Upper lobe of left lung (tissue), 6 donors: Measurements from ENCODE around the gene ADSS1. TPM values are rescaled to one million over a fixed set of nuclear protein-coding genes. Genes with fewer than 3 reads are reported as not detected.

Experiments
- ATAC-seq, 2 donors: fragments of 200-7000 bp; cut with Tn5 transposase; one replicate each; pipeline ENCODE4 v1.9.1; 2022; ENCODE audit warnings: mild to moderate bottlenecking in 2 of 2, moderate library complexity in 2 of 2; ENCODE audit not compliant: low FRiP score in 2 of 2
- DNase-seq, 2 donors: peaks; one replicate each; pipeline ENCODE4 v3.0.0-alpha.2; 2019 to 2020
- H3K27ac ChIP-seq, 4 donors: fragments of 200-600 bp; sonication (generic); one replicate each; pipeline ENCODE4 v1.5.1; 2016 to 2019
- H3K27me3 ChIP-seq, 4 donors: fragments of 200-600 bp; sonication (generic); one replicate each; pipeline ENCODE4 v1.5.1; 2017 to 2019
- H3K36me3 ChIP-seq, 4 donors: fragments of 200-600 bp; sonication (generic); one replicate each; pipeline ENCODE4 v1.5.1; 2016 to 2019
- H3K4me1 ChIP-seq, 4 donors: fragments of 200-600 bp; sonication (generic); one replicate each; pipeline ENCODE4 v1.5.1; 2018 to 2019
- H3K4me3 ChIP-seq, 4 donors: fragments of 200-600 bp; sonication (generic); one replicate each; pipeline ENCODE4 v1.5.1; 2017 to 2019; ENCODE audit warnings: mild to moderate bottlenecking in 2 of 4, moderate library complexity in 1 of 4
- H3K9me3 ChIP-seq, 4 donors: fragments of 200-600 bp; sonication (generic); one replicate each; pipeline ENCODE4 v1.5.1; 2018 to 2019
- CTCF ChIP-seq, 6 experiments: fragments of 450-650 bp in 4 of 6; fragments of 200-600 bp in 2 of 6; sonication (generic) in 2 of 6; IDR thresholded peaks; one replicate each; pipeline ENCODE4 v1.5.1; 2016 to 2019; ENCODE audit warnings: antibody characterized with exemption in 6 of 6
- EP300 ChIP-seq, 4 donors: sonication (generic); formaldehyde crosslinking; IDR thresholded peaks; one replicate each; pipeline ENCODE4 v1.5.1; 2017; ENCODE audit warnings: antibody characterized with exemption in 4 of 4, control low read depth in 2 of 4
- POLR2A ChIP-seq, 4 donors: fragments of 450-650 bp; IDR thresholded peaks; one replicate each; pipeline ENCODE4 v1.5.1; 2016 to 2017; ENCODE audit warnings: antibody characterized with exemption in 4 of 4, mild to moderate bottlenecking in 2 of 4
- POLR2AphosphoS5 ChIP-seq, 2 donors: sonication (generic); formaldehyde crosslinking; IDR thresholded peaks; one replicate each; pipeline ENCODE4 v1.5.1; 2017; ENCODE audit warnings: antibody characterized with exemption in 2 of 2
- WGBS, 2 donors: methylation state at CpG; one replicate each; pipeline ENCODE4 v1.1.5; 2017 to 2018; 5-methylcytosine and 5-hydroxymethylcytosine counted together
- total RNA-seq, 6 donors: library from RNA; depleted of rRNA in 4 of 6; stranded (reverse); fragments of >200 nt in 4 of 6; gene quantifications; one replicate each; pipeline versions ENCODE4 v1.1.0 to v1.2.1, GENCODE V29; 2016 to 2021
- donor health status: DM: no; HTN: no; CAD: no; lungs with moderate emphysema.
- donor health status: DM: no; HTN: yes; CAD: no; lungs with severe emphysema.

ADSS1 gene
- total RNA-seq, 6 donors from 2014 or later, result 4.9 to 34.6 (median 6.2) TPM

- Histone ChIP-seq H3K4me3 (no peak overlapping the region), H3K9me3 (peaks cover 0 to 6% (median 3%) of the 10 kb centered on the region in 4 donors), H3K36me3 (peaks cover 0 to 55% (median 49%) of the 10 kb centered on the region in 4 donors), H3K27ac (no peak overlapping the region), H3K4me1 (peaks cover 10 to 28% (median 19%) of the 10 kb centered on the region in 4 donors), H3K27me3 (no peaks in the 10 kb centered on the region)
- no peak for ATAC-seq
- TF ChIP-seq POLR2A (IDR thresholded peaks at IDR 0.05) (no peak), CTCF (IDR thresholded peaks at IDR 0.05) (no peak), EP300 (IDR thresholded peaks at IDR 0.05) (no peak), POLR2AphosphoS5 (IDR thresholded peaks at IDR 0.05) (no peak)
- peak in 1 of 2 donors; percentile 74 for DNase-seq
- 84 to 91% methylated on average over 23 to 24 of the region's 24 CpGs for WGBS, 2 donors
Observed at GRCh38 chr14:104770072-104770579, 46.1 kb downstream of the ADSS1 start.

GRCh38 chr14:104770851-104771272, 46.8 kb downstream of the ADSS1 start:
- WGBS, 2 donors, result 96 to 97% methylated on average over 5 of the region's 5 CpGs
- Histone ChIP-seq H3K36me3 (peaks cover 0 to 60% (median 52%) of the 10 kb centered on the region in 4 donors), H3K4me3 (no peak overlapping the region), H3K27me3 (no peaks in the 10 kb centered on the region), H3K9me3 (peaks cover 0 to 5% (median 2%) of the 10 kb centered on the region in 4 donors), H3K4me1 (peaks cover 10 to 31% (median 23%) of the 10 kb centered on the region in 4 donors), H3K27ac (no peak overlapping the region)
- ATAC-seq, result no peak
- no peak for TF ChIP-seq EP300 (IDR thresholded peaks at IDR 0.05)
- peak in 4 of 6 experiments; percentile 33 to 54 (median 44) for TF ChIP-seq CTCF (IDR thresholded peaks at IDR 0.05)
- DNase-seq, result no peak

- H3K4me1 ChIP-seq, result peaks cover 10 to 31% (median 23%) of the 10 kb centered on the region in 4 donors
- peaks cover 0 to 5% (median 0%) of the 10 kb centered on the region in 4 donors for H3K9me3 ChIP-seq
- TF ChIP-seq POLR2A (IDR thresholded peaks at IDR 0.05), result no peak
- TF ChIP-seq EP300 (IDR thresholded peaks at IDR 0.05), result no peak
- TF ChIP-seq CTCF (IDR thresholded peaks at IDR 0.05), result no peak
- no peak for TF ChIP-seq POLR2AphosphoS5 (IDR thresholded peaks at IDR 0.05)
- H3K36me3 ChIP-seq, result peaks cover 0 to 62% (median 54%) of the 10 kb centered on the region in 4 donors
- H3K27ac ChIP-seq, result no peak overlapping the region
- ATAC-seq (no peak), DNase-seq (peak in 1 of 2 donors; percentile 47)
- H3K4me3 ChIP-seq, result no peak overlapping the region
- 100% methylated on average over 3 of the region's 4 CpGs; no CpG with 5 or more reads in 1 of the 2 donors for WGBS, 2 donors
- no peaks in the 10 kb centered on the region for H3K27me3 ChIP-seq
Observed at GRCh38 chr14:104771374-104771773, 47.3 kb downstream of the ADSS1 start.

- 84 to 89% methylated on average over 29 to 32 of the region's 34 CpGs for WGBS, 2 donors
- Histone ChIP-seq H3K4me3 (no peak overlapping the region), H3K36me3 (peaks cover 0 to 70% (median 60%) of the 10 kb centered on the region in 4 donors), H3K27ac (no peak overlapping the region), H3K27me3 (no peaks in the 10 kb centered on the region), H3K4me1 (peaks cover 10 to 30% (median 25%) of the 10 kb centered on the region in 4 donors), H3K9me3 (peaks cover 0 to 5% (median 0%) of the 10 kb centered on the region in 4 donors)
- TF ChIP-seq CTCF (IDR thresholded peaks at IDR 0.05) (no peak), EP300 (IDR thresholded peaks at IDR 0.05) (no peak), POLR2A (IDR thresholded peaks at IDR 0.05) (no peak), POLR2AphosphoS5 (IDR thresholded peaks at IDR 0.05) (no peak)
- ATAC-seq (no peak), DNase-seq (peak in 1 of 2 donors; percentile 71)
Observed at GRCh38 chr14:104771918-104772706, 48.1 kb downstream of the ADSS1 start.
